Measurements from ENCODE around the gene TP53I11.

- TF ChIP-seq USF1 (IDR thresholded peaks at IDR 0.05) (no peak), TEAD4 (IDR thresholded peaks at IDR 0.05) (no peak), ZBTB7A (IDR thresholded peaks at IDR 0.05; ENCODE audit: low read depth) (no peak), CREB1 (IDR thresholded peaks at IDR 0.05; ENCODE audit: low read depth) (no peak), TAF1 (IDR thresholded peaks at IDR 0.05; ENCODE audit: low read depth) (no peak), RAD21 (IDR thresholded peaks at IDR 0.05; ENCODE audit: low read depth) (no peak), CEBPB (IDR thresholded peaks at IDR 0.05) (no peak), EP300 (IDR thresholded peaks at IDR 0.05; ENCODE audit: borderline replicate concordance) (no peak), YY1 (IDR thresholded peaks at IDR 0.05; ENCODE audit: low read depth) (no peak), REST (IDR thresholded peaks at IDR 0.05; ENCODE audit: low read depth) (no peak), EGR1 (IDR thresholded peaks at IDR 0.05) (no peak), MAX (IDR thresholded peaks at IDR 0.05) (no peak)
Measured at GRCh38 chr11:44901786-44902185, 48.9 kb downstream of the TP53I11 start.

Data from Ishikawa (cell line).